GM12878 (cell line): ENCODE measurements around the gene BORCS6. TPM values are rescaled to one million over a fixed set of nuclear protein-coding genes. Genes with fewer than 3 reads are reported as not detected.

Source experiments
- CHD4 ChIP-seq: fragments of 200-600 bp; sonication (generic); IDR thresholded peaks from 2 replicates; pipeline ENCODE4 v1.6.1; 2016; ENCODE audit warnings: mild to moderate bottlenecking
- CUX1 ChIP-seq: IDR thresholded peaks from 2 replicates; pipeline ENCODE4 v1.6.1; 2012; ENCODE audit warnings: improper control_type of control experiment, low read depth, low read length; ENCODE audit not compliant: insufficient replicate concordance
- EZH2 ChIP-seq: IDR thresholded peaks from 2 replicates; pipeline ENCODE4 v1.6.1; 2012; ENCODE audit warnings: low read depth, mild to moderate bottlenecking, control low read depth, inconsistent platforms, low read length, borderline replicate concordance; ENCODE audit not compliant: control insufficient read depth
- KAT2A ChIP-seq: conservative IDR thresholded peaks from 2 replicates; pipeline ENCODE4 v1.6.1; 2011; ENCODE audit warnings: low read depth, low read length; ENCODE audit not compliant: control insufficient read depth
- PML ChIP-seq: IDR thresholded peaks from 2 replicates; pipeline ENCODE4 v1.6.1; 2012; ENCODE audit warnings: low read length, inconsistent platforms
- SMC3 ChIP-seq: IDR thresholded peaks from 2 replicates; pipeline ENCODE4 v1.6.1; 2011; ENCODE audit warnings: low read length, improper control_type of control experiment, borderline replicate concordance
- SUPT20H ChIP-seq: IDR thresholded peaks from 2 replicates; pipeline ENCODE4 v1.6.1; 2011; ENCODE audit warnings: low read depth, mild to moderate bottlenecking, low read length, moderate library complexity, borderline replicate concordance; ENCODE audit not compliant: control insufficient read depth
- TBL1XR1 ChIP-seq: IDR thresholded peaks from 2 replicates; pipeline ENCODE4 v1.6.1; 2012; ENCODE audit warnings: low read depth, low read length, improper control_type of control experiment
- polyA plus RNA-seq, 11 experiments: library from polyadenylated mRNA; depleted of rRNA in 4 of 11; unstranded in 6 of 11; stranded (reverse) in 5 of 11; fragments of >200 nt; fragmentation: Nextera tagmentation in 4 of 11; fragmentation: Illumina TruSeq in 1 of 11; extraction: Ambion mirVana in 4 of 11; extraction: Trizol in 1 of 11; gene quantifications; 1 replicate in 1 of 11; 2 replicates in 10 of 11; pipeline versions ENCODE4 v1.2.1 to v1.2.3, GENCODE V29; 2011 to 2016; ENCODE audit warnings: inconsistent platforms in 2 of 11, missing spikeins in 2 of 11, low read depth in 1 of 11
- total RNA-seq, 4 experiments: library from RNA; depleted of rRNA in 3 of 4; stranded (reverse); fragments of >200 nt in 3 of 4; fragmentation: Illumina TruSeq in 1 of 4; extraction: Trizol in 1 of 4; gene quantifications; 2 replicates each; pipeline versions ENCODE4 v1.2.1 to v1.2.3, GENCODE V29; 2013 to 2021
- TF ChIP-seq, protein P1 (sequence below): IDR thresholded peaks from 2 replicates; pipeline ENCODE4 v1.6.1; 2011; ENCODE audit warnings: mild to moderate bottlenecking, low read depth, low read length, moderate library complexity; ENCODE audit not compliant: insufficient replicate concordance
- TF ChIP-seq, protein P2 (sequence below): fragments of 450-650 bp; conservative IDR thresholded peaks from 2 replicates; pipeline ENCODE4 v1.6.1; 2017; ENCODE audit warnings: mild to moderate bottlenecking, moderate library complexity
- TF ChIP-seq, protein P3 (sequence below): fragments of 450-650 bp; formaldehyde crosslinking; IDR thresholded peaks from 2 replicates; pipeline ENCODE4 v1.5.0; 2022; ENCODE audit warnings: mild to moderate bottlenecking, missing genetic modification characterization

Gene BORCS6
- total and polyA plus RNA-seq, 10 of the 15 experiments (the other 5 are each of a cell fraction or from before 2014, with no cell fraction given) = 0.37 to 14.1 (median 6.7) TPM

DNA sequence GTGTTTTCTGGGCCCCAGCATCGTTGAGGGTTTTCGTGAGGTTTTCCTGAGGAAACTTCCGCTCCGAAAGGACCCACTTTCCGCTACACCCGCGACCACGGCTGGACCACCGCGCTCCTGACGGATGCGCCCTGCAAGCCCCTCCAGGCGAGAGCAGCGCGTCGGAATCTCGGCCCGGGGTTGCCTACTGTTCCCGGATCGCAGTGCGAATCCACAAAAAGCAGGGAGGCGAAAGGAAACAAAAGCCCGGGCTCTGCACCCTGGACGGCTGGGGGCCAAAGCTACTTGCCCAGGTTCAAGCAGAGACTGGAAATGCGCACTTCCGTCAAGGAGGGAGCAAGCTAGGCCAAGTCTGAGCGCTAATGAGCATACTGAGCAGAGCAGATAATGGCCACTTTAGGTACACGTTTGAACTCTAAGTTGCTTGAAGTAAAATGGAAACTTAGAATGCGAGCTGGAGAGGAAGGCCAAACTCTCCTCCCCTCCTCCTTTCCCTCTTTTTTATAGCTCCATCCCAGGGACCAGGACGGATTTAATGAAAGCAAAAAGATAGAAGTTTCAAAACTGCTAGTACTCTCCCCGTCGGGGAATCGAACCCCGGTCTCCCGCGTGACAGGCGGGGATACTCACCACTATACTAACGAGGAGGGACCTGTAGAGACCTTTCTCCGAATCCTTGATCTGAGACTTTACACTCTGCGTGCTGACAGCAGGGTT lies 31.8 kb upstream of the BORCS6 start (continued):
- TF ChIP-seq CUX1 (no peak), CHD4 (no peak), PML (0 out of 2 replicates have a peak, but pooled peaks have one; percentile 3), SMC3 (no peak), KAT2A (no peak), TBL1XR1 (peak; percentile 58; the same call in 1 of the 2 replicates), EZH2 (no peak), SUPT20H (no peak)
- TF ChIP-seq, protein P1, sequence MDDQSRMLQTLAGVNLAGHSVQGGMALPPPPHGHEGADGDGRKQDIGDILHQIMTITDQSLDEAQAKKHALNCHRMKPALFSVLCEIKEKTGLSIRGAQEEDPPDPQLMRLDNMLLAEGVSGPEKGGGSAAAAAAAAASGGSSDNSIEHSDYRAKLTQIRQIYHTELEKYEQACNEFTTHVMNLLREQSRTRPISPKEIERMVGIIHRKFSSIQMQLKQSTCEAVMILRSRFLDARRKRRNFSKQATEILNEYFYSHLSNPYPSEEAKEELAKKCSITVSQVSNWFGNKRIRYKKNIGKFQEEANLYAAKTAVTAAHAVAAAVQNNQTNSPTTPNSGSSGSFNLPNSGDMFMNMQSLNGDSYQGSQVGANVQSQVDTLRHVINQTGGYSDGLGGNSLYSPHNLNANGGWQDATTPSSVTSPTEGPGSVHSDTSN = no peak
- TF ChIP-seq, protein P2, sequence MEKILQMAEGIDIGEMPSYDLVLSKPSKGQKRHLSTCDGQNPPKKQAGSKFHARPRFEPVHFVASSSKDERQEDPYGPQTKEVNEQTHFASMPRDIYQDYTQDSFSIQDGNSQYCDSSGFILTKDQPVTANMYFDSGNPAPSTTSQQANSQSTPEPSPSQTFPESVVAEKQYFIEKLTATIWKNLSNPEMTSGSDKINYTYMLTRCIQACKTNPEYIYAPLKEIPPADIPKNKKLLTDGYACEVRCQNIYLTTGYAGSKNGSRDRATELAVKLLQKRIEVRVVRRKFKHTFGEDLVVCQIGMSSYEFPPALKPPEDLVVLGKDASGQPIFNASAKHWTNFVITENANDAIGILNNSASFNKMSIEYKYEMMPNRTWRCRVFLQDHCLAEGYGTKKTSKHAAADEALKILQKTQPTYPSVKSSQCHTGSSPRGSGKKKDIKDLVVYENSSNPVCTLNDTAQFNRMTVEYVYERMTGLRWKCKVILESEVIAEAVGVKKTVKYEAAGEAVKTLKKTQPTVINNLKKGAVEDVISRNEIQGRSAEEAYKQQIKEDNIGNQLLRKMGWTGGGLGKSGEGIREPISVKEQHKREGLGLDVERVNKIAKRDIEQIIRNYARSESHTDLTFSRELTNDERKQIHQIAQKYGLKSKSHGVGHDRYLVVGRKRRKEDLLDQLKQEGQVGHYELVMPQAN = no peak
- TF ChIP-seq, protein P3, sequence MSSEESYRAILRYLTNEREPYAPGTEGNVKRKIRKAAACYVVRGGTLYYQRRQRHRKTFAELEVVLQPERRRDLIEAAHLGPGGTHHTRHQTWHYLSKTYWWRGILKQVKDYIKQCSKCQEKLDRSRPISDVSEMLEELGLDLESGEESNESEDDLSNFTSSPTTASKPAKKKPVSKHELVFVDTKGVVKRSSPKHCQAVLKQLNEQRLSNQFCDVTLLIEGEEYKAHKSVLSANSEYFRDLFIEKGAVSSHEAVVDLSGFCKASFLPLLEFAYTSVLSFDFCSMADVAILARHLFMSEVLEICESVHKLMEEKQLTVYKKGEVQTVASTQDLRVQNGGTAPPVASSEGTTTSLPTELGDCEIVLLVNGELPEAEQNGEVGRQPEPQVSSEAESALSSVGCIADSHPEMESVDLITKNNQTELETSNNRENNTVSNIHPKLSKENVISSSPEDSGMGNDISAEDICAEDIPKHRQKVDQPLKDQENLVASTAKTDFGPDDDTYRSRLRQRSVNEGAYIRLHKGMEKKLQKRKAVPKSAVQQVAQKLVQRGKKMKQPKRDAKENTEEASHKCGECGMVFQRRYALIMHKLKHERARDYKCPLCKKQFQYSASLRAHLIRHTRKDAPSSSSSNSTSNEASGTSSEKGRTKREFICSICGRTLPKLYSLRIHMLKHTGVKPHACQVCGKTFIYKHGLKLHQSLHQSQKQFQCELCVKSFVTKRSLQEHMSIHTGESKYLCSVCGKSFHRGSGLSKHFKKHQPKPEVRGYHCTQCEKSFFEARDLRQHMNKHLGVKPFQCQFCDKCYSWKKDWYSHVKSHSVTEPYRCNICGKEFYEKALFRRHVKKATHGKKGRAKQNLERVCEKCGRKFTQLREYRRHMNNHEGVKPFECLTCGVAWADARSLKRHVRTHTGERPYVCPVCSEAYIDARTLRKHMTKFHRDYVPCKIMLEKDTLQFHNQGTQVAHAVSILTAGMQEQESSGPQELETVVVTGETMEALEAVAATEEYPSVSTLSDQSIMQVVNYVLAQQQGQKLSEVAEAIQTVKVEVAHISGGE (CRISPR knock-in tag) = no peak
